BLaER1 (cell line): ENCODE measurements around the gene SUGP2.
A peak's percentile ranks its signal among the peaks of the same experiment; 100 is the strongest.
"Not testable (repeated sequence)": the region's sequence is repeated elsewhere in the genome, so short reads cannot be mapped to it uniquely, and the experiment has no call there.

Experiments
- H3K27ac ChIP-seq: shearing (Covaris generic); formaldehyde crosslinking; 2 replicates; pipeline ENCODE4 v1.8.1; 2022
- H3K27me3 ChIP-seq: shearing (Covaris generic); formaldehyde crosslinking; 2 replicates; pipeline ENCODE4 v1.8.1; 2022
- H3K36me3 ChIP-seq: shearing (Covaris generic); formaldehyde crosslinking; 2 replicates; pipeline ENCODE4 v1.8.1; 2022
- H3K4me1 ChIP-seq: shearing (Covaris generic); formaldehyde crosslinking; 2 replicates; pipeline ENCODE4 v1.8.1; 2022
- H3K4me2 ChIP-seq: shearing (Covaris generic); formaldehyde crosslinking; 2 replicates; pipeline ENCODE4 v1.8.1; 2022
- H3K4me3 ChIP-seq: shearing (Covaris generic); formaldehyde crosslinking; 2 replicates; pipeline ENCODE4 v1.8.1; 2022
- H3K9ac ChIP-seq: shearing (Covaris generic); formaldehyde crosslinking; 2 replicates; pipeline ENCODE4 v1.8.1; 2022
- H3K9me3 ChIP-seq: shearing (Covaris generic); formaldehyde crosslinking; 2 replicates; pipeline ENCODE4 v1.8.1; 2022
- H4K20me1 ChIP-seq: shearing (Covaris generic); formaldehyde crosslinking; 2 replicates; pipeline ENCODE4 v1.8.1; 2022
- Cebpa-rat ChIP-seq: shearing (Covaris generic); IDR thresholded peaks from 2 replicates; pipeline ENCODE4 v1.8.1; 2022

The SUGP2 gene

DNA sequence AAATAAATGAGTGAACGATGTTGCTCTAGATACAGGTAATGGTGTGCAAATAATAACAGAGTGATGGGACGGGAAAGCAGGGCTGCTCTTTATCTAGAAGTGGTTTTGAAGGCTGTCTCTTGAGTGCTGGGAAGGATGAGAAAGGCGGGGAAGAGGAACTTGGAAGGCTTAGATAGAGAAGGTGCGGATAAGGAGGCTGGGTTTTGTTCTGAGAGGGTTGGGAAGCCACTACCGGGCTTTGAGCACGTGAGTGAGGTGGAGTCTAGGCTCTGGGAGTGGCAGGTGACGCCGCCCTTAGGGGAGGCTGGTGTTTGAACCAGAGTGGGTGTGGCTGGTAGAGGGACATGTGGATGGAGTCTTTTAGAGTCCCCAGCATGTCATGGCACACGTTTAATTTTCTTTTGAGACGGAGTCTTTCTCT lies 897 bp upstream of the SUGP2 start:
- Histone ChIP-seq H3K4me2 (peak overlapping the region; percentile 90), H3K27ac (peak overlapping the region; percentile 97), H3K9ac (peak overlapping the region; percentile 94), H3K36me3 (peaks cover 70% of the 10 kb centered on the region), H3K27me3 (no peaks in the 10 kb centered on the region), H3K9me3 (peaks cover 18% of the 10 kb centered on the region), H3K4me3 (peak overlapping the region; percentile 88), H4K20me1 (peaks cover 84% of the 10 kb centered on the region), H3K4me1 (peaks cover 36% of the 10 kb centered on the region)
- no peak for TF ChIP-seq Cebpa-rat

- Histone ChIP-seq H3K27ac (peak overlapping the region; percentile 97), H3K36me3 (peaks cover 70% of the 10 kb centered on the region), H3K9me3 (peaks cover 15% of the 10 kb centered on the region), H3K27me3 (no peaks in the 10 kb centered on the region), H3K4me2 (peak overlapping the region; percentile 84), H3K4me1 (peaks cover 34% of the 10 kb centered on the region), H3K9ac (peak overlapping the region; percentile 94), H3K4me3 (peak overlapping the region; percentile 88), H4K20me1 (peaks cover 80% of the 10 kb centered on the region)
- no peak for TF ChIP-seq Cebpa-rat
Observed at GRCh38 chr19:19033176-19033425, 216 bp downstream of the SUGP2 start.

DNA sequence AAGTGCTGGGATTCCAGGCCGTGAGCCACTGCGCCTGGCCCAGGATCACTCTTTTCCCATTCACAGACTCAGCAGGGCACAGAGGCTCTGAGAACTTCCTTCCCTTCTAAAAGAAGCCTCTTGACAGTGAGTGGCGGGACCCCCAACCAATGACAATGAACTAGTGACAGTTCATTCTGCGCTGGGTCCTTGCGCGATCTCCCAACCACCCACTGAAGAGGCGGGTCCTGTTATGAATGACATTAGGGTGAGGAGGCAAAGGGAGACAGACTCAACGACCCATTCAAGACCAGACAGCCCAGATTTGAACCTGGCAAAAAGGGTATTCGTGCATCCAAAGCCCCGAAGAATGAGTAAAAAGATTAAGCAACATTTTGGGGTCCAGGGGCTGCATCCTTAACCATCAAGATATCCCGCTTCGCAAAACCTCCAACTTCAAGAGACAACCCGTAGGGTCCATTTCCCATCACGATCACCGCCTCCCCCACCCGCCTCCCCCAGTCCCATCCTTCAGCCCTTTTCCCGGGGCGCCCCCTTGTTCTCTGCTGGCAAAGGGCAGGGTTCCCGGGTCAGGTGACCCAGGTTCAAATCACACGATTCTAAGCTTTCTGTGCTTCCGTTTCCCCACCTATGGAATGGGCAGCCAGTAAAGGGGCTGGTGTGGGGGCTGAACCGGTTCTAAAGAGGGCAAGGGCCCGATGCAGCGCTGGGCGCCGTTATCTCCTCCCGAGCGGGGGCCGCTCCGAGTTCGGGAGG lies 719 bp downstream of the SUGP2 start:
- Histone ChIP-seq H3K4me1 (peaks cover 34% of the 10 kb centered on the region), H3K9ac (peak overlapping the region; percentile 94), H3K36me3 (peaks cover 70% of the 10 kb centered on the region), H3K27ac (peak overlapping the region; percentile 97), H3K4me2 (peak overlapping the region; percentile 84), H3K9me3 (peaks cover 10% of the 10 kb centered on the region), H4K20me1 (peaks cover 80% of the 10 kb centered on the region), H3K27me3 (no peaks in the 10 kb centered on the region), H3K4me3 (peak overlapping the region; percentile 88)
- no peak for TF ChIP-seq Cebpa-rat

DNA sequence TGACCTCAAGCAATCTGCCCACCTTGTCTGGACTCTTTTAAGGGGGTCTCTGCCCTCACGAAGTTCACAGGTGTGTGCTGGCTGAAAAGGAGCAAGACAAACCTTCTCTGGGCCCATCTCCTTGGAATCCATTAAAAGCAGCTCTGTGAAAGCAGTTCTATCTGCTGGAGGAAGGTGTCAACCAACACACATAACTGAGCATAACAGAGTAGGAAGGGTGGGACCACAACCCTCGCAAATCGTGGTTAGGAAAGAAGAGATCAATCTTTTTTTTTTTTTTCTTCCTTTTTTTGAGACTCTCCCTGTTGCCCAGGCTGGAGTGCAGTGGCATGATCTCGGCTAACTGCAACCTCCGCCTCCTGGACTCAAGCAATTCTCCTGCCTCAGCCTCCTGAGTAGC lies 1.4 kb downstream of the SUGP2 start:
- Histone ChIP-seq H3K4me3 (peak overlapping the region; percentile 88), H3K27me3 (no peaks in the 10 kb centered on the region), H3K4me1 (peaks cover 34% of the 10 kb centered on the region), H4K20me1 (peaks cover 82% of the 10 kb centered on the region), H3K9ac (peak overlapping the region; percentile 94), H3K27ac (no peak overlapping the region), H3K9me3 (peaks cover 3% of the 10 kb centered on the region; the same call in 1 of the 2 replicates), H3K4me2 (peak overlapping the region; percentile 84), H3K36me3 (peaks cover 70% of the 10 kb centered on the region)
- TF ChIP-seq Cebpa-rat, result no peak

DNA sequence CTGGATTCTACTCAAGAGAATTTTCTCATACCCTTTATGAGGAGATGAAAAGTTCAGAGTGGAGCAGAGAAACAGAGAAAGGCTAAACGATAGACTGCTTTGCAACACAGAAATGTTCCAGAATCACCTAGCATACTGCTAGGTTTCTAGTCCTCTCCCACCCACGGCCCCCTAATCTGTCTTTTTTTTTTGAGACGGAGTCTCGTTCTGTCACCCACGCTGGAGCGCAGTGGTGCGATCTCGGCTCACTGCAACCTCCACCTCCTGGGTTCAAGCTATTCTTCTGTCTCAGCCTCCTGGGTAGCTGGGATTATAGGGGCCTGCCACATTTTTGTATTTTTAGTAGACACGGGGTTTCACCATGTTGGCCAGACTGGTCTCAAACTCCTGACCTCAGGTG lies 4.8 kb downstream of the SUGP2 start:
- Histone ChIP-seq H3K4me2 (no peak overlapping the region), H3K9ac (peak overlapping the region; percentile 11; the same call in 1 of the 2 replicates), H3K27me3 (no peaks in the 10 kb centered on the region), H3K36me3 (peaks cover 84% of the 10 kb centered on the region), H4K20me1 (peaks cover 90% of the 10 kb centered on the region), H3K9me3 (no peaks in the 10 kb centered on the region), H3K4me1 (peaks cover 18% of the 10 kb centered on the region), H3K4me3 (no peak overlapping the region), H3K27ac (no peak overlapping the region)
- TF ChIP-seq Cebpa-rat, result no peak

DNA sequence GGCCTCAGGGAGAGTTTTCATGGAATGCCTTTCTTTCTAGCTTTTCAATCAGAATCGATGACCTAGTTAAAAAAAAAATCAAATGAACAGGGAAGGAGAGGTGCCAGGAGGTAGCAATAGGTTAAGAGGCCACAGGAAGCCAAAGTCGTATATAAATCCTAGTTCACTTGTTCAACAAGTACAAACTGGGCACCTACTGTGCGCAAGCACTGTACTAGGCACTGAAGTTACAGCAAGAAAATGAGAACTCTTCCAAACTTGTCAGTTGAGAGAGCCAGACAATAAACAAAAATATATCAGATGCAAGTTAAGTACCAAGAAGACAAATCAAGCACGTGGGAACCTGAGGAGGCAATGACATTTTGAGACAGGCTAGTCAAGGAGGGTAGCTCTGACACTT lies 6.1 kb downstream of the SUGP2 start:
- H3K9ac ChIP-seq, result no peak overlapping the region
- no peak overlapping the region for H3K27ac ChIP-seq
- no peak overlapping the region for H3K4me3 ChIP-seq
- peaks cover 94% of the 10 kb centered on the region for H4K20me1 ChIP-seq
- peaks cover 27% of the 10 kb centered on the region for H3K4me1 ChIP-seq
- no peak overlapping the region for H3K4me2 ChIP-seq
- no peak for TF ChIP-seq Cebpa-rat
- no peaks in the 10 kb centered on the region for H3K9me3 ChIP-seq
- peaks cover 97% of the 10 kb centered on the region for H3K36me3 ChIP-seq
- H3K27me3 ChIP-seq, result no peaks in the 10 kb centered on the region

DNA sequence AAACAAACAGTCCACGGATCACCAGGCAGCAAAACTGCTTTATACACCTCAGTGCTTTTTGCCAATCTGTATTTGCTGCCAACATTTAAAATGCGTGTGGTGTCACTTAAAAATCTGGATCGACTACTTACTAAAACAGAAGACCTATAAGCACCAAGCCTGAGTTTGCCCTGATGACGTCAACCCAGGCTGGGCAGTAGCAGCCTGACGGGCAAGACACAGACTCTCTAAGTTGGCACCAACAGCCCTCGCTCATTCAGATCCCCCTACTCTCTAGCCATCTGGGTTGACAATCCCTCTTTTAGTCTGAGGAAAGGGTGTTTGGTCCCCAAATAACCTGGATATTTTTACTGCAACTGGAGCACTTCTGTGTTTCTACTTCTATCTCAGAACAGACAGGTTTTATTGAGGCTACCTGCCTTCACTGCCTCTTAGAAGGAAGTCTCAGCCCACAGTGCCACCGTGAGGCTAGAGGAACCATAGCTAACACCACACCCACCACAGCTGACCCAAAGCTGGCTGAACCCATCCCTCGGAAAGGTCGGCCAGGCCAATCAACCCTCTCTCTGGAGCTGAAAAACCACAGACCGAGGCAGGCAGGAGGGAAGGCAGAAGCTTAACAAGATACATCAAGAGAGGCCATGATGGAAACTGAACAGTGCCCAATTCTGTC lies 6.9 kb downstream of the SUGP2 start:
- no peaks in the 10 kb centered on the region for H3K9me3 ChIP-seq
- H3K4me3 ChIP-seq, result no peak overlapping the region
- H3K36me3 ChIP-seq, result peaks cover 100% of the 10 kb centered on the region
- H3K4me1 ChIP-seq, result peaks cover 20% of the 10 kb centered on the region
- peaks cover 94% of the 10 kb centered on the region for H4K20me1 ChIP-seq
- no peak overlapping the region for H3K4me2 ChIP-seq
- TF ChIP-seq Cebpa-rat, result no peak
- no peak overlapping the region for H3K27ac ChIP-seq
- no peaks in the 10 kb centered on the region for H3K27me3 ChIP-seq
- peak overlapping the region; percentile 4; the same call in 1 of the 2 replicates for H3K9ac ChIP-seq

DNA sequence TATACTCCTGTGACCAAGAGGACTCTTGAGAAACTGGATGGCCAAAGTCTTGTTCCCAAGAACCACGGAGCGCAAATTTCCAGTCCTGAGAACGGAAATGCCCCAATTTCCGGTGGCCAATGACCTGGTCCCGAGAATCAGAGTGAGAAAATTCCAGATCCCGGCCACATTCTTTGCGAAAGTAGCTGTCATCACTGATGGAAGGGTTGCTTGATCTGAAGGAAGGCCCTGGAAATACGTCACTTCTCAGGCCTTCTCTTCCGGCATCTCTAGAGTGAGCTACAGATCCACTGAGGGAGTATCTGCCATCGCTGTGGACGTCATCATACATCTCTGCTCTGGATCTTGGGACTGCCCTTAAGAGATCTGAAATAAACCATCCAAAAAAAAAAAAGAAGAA lies 7.5 kb downstream of the SUGP2 start:
- Histone ChIP-seq H3K4me3 (no peak overlapping the region), H3K4me1 (peaks cover 14% of the 10 kb centered on the region), H4K20me1 (peaks cover 94% of the 10 kb centered on the region), H3K27me3 (no peaks in the 10 kb centered on the region), H3K36me3 (peaks cover 100% of the 10 kb centered on the region), H3K27ac (no peak overlapping the region), H3K4me2 (no peak overlapping the region), H3K9me3 (no peaks in the 10 kb centered on the region), H3K9ac (no peak overlapping the region)
- TF ChIP-seq Cebpa-rat, result no peak

DNA sequence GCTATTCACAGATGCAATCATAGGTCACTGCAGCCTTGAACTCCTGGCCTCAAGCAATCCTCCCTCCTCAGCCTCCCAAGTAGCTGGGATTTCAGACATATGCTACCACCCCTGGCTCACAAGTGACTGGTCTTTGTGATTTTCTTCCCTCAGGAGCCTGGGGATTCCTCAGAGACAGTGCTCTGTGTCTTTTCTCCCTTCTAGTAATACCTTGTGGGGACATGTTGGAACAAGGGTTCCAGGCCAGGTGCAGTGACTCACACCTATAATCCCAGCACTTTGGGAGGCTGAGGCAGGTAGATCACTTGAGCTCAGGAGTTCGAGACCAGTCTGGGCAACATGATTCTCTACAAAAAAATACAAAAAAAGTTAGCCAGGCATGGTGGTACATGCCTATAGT lies 9.9 kb downstream of the SUGP2 start:
- not testable (repeated sequence) for H3K9me3 ChIP-seq, H3K27me3 ChIP-seq, H3K27ac ChIP-seq, H3K4me3 ChIP-seq
- Histone ChIP-seq H4K20me1 (peaks cover 100% of the 10 kb centered on the region), H3K4me2 (peak overlapping the region; percentile 6; the same call in 1 of the 2 replicates), H3K4me1 (peaks cover 13% of the 10 kb centered on the region), H3K9ac (peak overlapping the region; percentile 12), H3K36me3 (peaks cover 94% of the 10 kb centered on the region)

DNA sequence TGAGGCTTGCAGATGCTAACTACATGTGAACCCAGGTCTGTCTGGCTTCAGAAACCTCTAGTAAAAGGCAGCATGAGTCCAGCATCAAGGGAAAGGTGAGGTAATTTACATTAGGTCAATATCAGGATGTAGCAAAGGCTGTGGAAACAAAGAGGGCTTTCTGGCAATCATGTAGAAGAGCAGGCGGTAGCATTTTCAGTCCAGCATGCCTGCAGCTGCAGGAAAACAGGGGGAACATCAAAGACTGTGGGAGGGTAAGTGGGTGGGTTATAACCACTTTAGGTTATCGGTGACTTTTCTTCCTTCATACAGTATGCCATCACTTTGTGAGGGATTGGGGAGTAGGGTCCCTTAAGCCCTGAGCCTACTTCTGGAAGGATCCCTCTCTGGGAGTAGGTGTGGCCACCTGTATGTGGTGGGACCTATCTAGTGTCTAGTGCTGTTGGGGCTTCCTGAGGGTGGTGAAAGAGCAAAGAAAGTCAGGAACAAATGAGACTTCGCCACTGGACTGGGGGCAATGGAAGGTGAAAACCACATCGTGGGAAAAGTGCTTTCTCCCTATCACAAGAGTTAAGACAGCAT lies 10.8 kb downstream of the SUGP2 start:
- Histone ChIP-seq H3K27ac (no peak overlapping the region), H3K36me3 (peaks cover 94% of the 10 kb centered on the region), H3K4me3 (no peak overlapping the region), H3K27me3 (no peaks in the 10 kb centered on the region), H3K4me2 (no peak overlapping the region), H3K9ac (0 out of 2 replicates have a peak overlapping the region, but pooled peaks have one; percentile 12), H4K20me1 (peaks cover 100% of the 10 kb centered on the region), H3K4me1 (peaks cover 13% of the 10 kb centered on the region), H3K9me3 (no peaks in the 10 kb centered on the region)
- TF ChIP-seq Cebpa-rat, result no peak
